ENCODE data around the gene KCND1.

- TF ChIP-seq CTCF (IDR thresholded peaks at IDR 0.05; ENCODE audit: low read length) (no peak), EZH2 (optimal IDR thresholded peaks at IDR 0.05; ENCODE audit: low read depth, low read length) (no peak), EZH2phosphoT487 (IDR thresholded peaks at IDR 0.05; ENCODE audit: low read length) (no peak)
Measured at GRCh38 chrX:48969471-48969870, 2.2 kb downstream of the KCND1 start.

Data from MM.1S (cell line).